GM19023 (cell line): Measurements from ENCODE around the gene CTNNA2.

Source experiments
- ATAC-seq: cut with Tn5 transposase; IDR thresholded peaks from one replicate; pipeline ENCODE4 v1.9.1; 2021; ENCODE audit warnings: mild to moderate bottlenecking, moderate library complexity; ENCODE audit not compliant: unreplicated experiment

CTNNA2 gene

GRCh38 chr2:80420530-80421208, 907.8 kb downstream of the CTNNA2 start:
- ATAC-seq = no peak

- no peak for ATAC-seq
Measured at GRCh38 chr2:80429251-80429650, 916.4 kb downstream of the CTNNA2 start.

GRCh38 chr2:80437959-80438358, 925.1 kb downstream of the CTNNA2 start:
- no peak for ATAC-seq

- no peak for ATAC-seq
Measured at GRCh38 chr2:80438686-80439085, 925.8 kb downstream of the CTNNA2 start.

- ATAC-seq = no peak
Measured at GRCh38 chr2:80454628-80455027, 941.8 kb downstream of the CTNNA2 start.

- ATAC-seq = no peak
Measured at GRCh38 chr2:80459028-80459427, 946.2 kb downstream of the CTNNA2 start.

- no peak for ATAC-seq
Measured at GRCh38 chr2:80461505-80462197, 948.8 kb downstream of the CTNNA2 start.

GRCh38 chr2:80462654-80463053, 949.8 kb downstream of the CTNNA2 start:
- ATAC-seq = no peak

- no peak for ATAC-seq
Measured at GRCh38 chr2:80464275-80464674, 951.4 kb downstream of the CTNNA2 start.

- no peak for ATAC-seq
Measured at GRCh38 chr2:80467262-80467811, 954.5 kb downstream of the CTNNA2 start.

GRCh38 chr2:80469428-80469827, 956.6 kb downstream of the CTNNA2 start:
- ATAC-seq = no peak

- ATAC-seq = no peak
Measured at GRCh38 chr2:80473069-80473468, 960.2 kb downstream of the CTNNA2 start.

GRCh38 chr2:80473796-80474195, 960.9 kb downstream of the CTNNA2 start:
- ATAC-seq = no peak

- ATAC-seq = no peak
Measured at GRCh38 chr2:80475970-80476369, 963.1 kb downstream of the CTNNA2 start.

GRCh38 chr2:80476535-80477117, 963.8 kb downstream of the CTNNA2 start:
- no peak for ATAC-seq

GRCh38 chr2:80482276-80482675, 969.4 kb downstream of the CTNNA2 start:
- no peak for ATAC-seq

GRCh38 chr2:80489717-80490116, 976.9 kb downstream of the CTNNA2 start:
- ATAC-seq = no peak

GRCh38 chr2:80490964-80491363, 978.1 kb downstream of the CTNNA2 start:
- no peak for ATAC-seq

GRCh38 chr2:80496346-80496745, 983.5 kb downstream of the CTNNA2 start:
- ATAC-seq = no peak

- ATAC-seq = no peak
Measured at GRCh38 chr2:80496775-80497174, 983.9 kb downstream of the CTNNA2 start.

- ATAC-seq = no peak
Measured at GRCh38 chr2:80499095-80499494, 986.2 kb downstream of the CTNNA2 start.
